Endothelial cell of umbilical vein (primary cell): Measurements from ENCODE around the gene CAAP1. TPM values are rescaled to one million over a fixed set of nuclear protein-coding genes. Genes with fewer than 3 reads are reported as not detected.
A peak's percentile ranks its signal among the peaks of the same experiment; 100 is the strongest.
"Not testable (repeated sequence)": the region's sequence is repeated elsewhere in the genome, so short reads cannot be mapped to it uniquely, and the experiment has no call there.

Experiments used
- BruUV-seq: library from RNA; stranded (reverse); fragments of 400-500 nt; replicated peaks from 2 replicates; lab custom pipeline; 2021; lab: Mats Ljungman, UMichigan
- CTCF ChIA-PET: fragments of 300-600, 350-600 bp; sonication (Branson Sonifier 250); formaldehyde crosslinking; loops from one replicate; lab custom pipeline; 2021; ENCODE audit warnings: antibody characterized with exemption, inconsistent platforms; lab: Charles Lee
- POLR2A ChIA-PET: fragments of 300-600, 350-600 bp; sonication (Branson Sonifier 250); formaldehyde crosslinking; loops from one replicate; lab custom pipeline; 2021; ENCODE audit warnings: antibody characterized with exemption, inconsistent platforms; lab: Charles Lee
- DNase-seq: peaks from one replicate; pipeline ENCODE4 v3.0.0-alpha.2; 2011; ENCODE audit warnings: low read depth, low spot score
- FAIRE-seq: peaks from 2 replicates; lab custom pipeline; 2011; peaks lifted over from hg19 to GRCh38; lab: Jason Lieb, UNC
- H2AFZ ChIP-seq: 2 replicates; pipeline ENCODE4 v1.6.0; 2012; ENCODE audit warnings: low read depth, low read length, control low read depth, inconsistent platforms
- H3K27ac ChIP-seq: 2 replicates; pipeline ENCODE4 v1.5.1; 2011; ENCODE audit warnings: low read depth, mild to moderate bottlenecking, control low read depth, low read length, moderate library complexity; ENCODE audit not compliant: insufficient read depth
- H3K27me3 ChIP-seq, 2 experiments: 2 replicates each; pipeline versions ENCODE4 v1.6.0 to v1.6.1; 2011; ENCODE audit warnings: low read length in 2 of 2, mixed read lengths in 1 of 2; ENCODE audit not compliant: control insufficient read depth in 2 of 2, insufficient read depth in 2 of 2
- H3K36me3 ChIP-seq, 2 experiments: 2 replicates in 1 of 2; 3 replicates in 1 of 2; pipeline ENCODE4 v1.5.1; 2011; ENCODE audit warnings: low read length in 2 of 2, mild to moderate bottlenecking in 1 of 2, moderate library complexity in 1 of 2; ENCODE audit not compliant: control insufficient read depth in 2 of 2, insufficient read depth in 2 of 2; ENCODE audit errors: extremely low read depth in 1 of 2
- H3K4me1 ChIP-seq: 3 replicates; pipeline ENCODE4 v1.5.1; 2011; ENCODE audit warnings: mild to moderate bottlenecking, low read length; ENCODE audit not compliant: control insufficient read depth, insufficient read depth; ENCODE audit errors: extremely low read depth
- H3K4me2 ChIP-seq: 2 replicates; pipeline ENCODE4 v1.6.1; 2011; ENCODE audit warnings: low read length, control low read depth, mixed read lengths; ENCODE audit not compliant: insufficient read depth
- H3K4me3 ChIP-seq, 3 experiments: fragments of 200-600 bp in 1 of 3; sonication (generic), shearing (Covaris generic) in 1 of 3; replicated peaks in 1 of 3; 2 replicates each; pipeline ENCODE4 v1.5.1; 2011 to 2016; ENCODE audit warnings: control low read depth in 3 of 3, low read length in 3 of 3, mild to moderate bottlenecking in 2 of 3, inconsistent platforms in 1 of 3, low read depth in 1 of 3, moderate library complexity in 1 of 3; ENCODE audit not compliant: insufficient read depth in 1 of 3
- H3K79me2 ChIP-seq: 2 replicates; pipeline ENCODE4 v1.6.0; 2012; ENCODE audit warnings: low read length, inconsistent platforms; ENCODE audit not compliant: control insufficient read depth, insufficient read depth
- H3K9ac ChIP-seq: replicated peaks from 2 replicates; pipeline ENCODE3; 2011; ENCODE audit warnings: low read length, control low read depth; ENCODE audit not compliant: insufficient read depth; ENCODE audit errors: extremely low read depth
- H3K9me1 ChIP-seq: replicated peaks from 3 replicates; pipeline ENCODE4 v1.6.0; 2011; ENCODE audit warnings: mild to moderate bottlenecking, low read length; ENCODE audit not compliant: control insufficient read depth, insufficient read depth; ENCODE audit errors: extremely low read depth
- H3K9me3 ChIP-seq: replicated peaks from 2 replicates; pipeline ENCODE4 v1.5.1; 2012; ENCODE audit warnings: low read length, inconsistent platforms; ENCODE audit not compliant: control insufficient read depth, insufficient read depth
- H4K20me1 ChIP-seq: replicated peaks from 2 replicates; pipeline ENCODE3; 2011; ENCODE audit warnings: mild to moderate bottlenecking, low read length; ENCODE audit not compliant: control insufficient read depth, insufficient read depth; ENCODE audit errors: extremely low read depth
- EZH2 ChIP-seq: IDR thresholded peaks from 2 replicates; pipeline ENCODE4 v1.6.1; 2012; ENCODE audit warnings: borderline replicate concordance, low read depth, mild to moderate bottlenecking, moderate library complexity, low read length, inconsistent platforms; ENCODE audit not compliant: severe bottlenecking
- FOS ChIP-seq: IDR thresholded peaks from 2 replicates; pipeline ENCODE4 v1.6.1; 2011; ENCODE audit warnings: mild to moderate bottlenecking, low read length, moderate library complexity, borderline replicate concordance; ENCODE audit not compliant: insufficient read depth
- MYC ChIP-seq: IDR thresholded peaks from one replicate; pipeline ENCODE4 v1.6.1; 2011; ENCODE audit warnings: mild to moderate bottlenecking, low read depth, low read length
- dilution Hi-C: fragments of 300-500 bp; cut with MboI; formaldehyde crosslinking; loops from one replicate; pipeline ENCODE4 v1.15.0; 2019; ENCODE audit warnings: low sequenced_read_pairs; ENCODE audit not compliant: extremely low pct_ligation_motif_present
- intact Hi-C: fragments of 100-400 bp; cut with micrococcal nuclease; formaldehyde crosslinking; loops from one replicate; pipeline ENCODE4 v1.10.0; 2022
- polyA plus RNA-seq, 4 experiments: library from polyadenylated mRNA; depleted of rRNA in 3 of 4; stranded (reverse) in 3 of 4; unstranded in 1 of 4; fragments of >200 nt; gene quantifications; 2 replicates each; pipeline versions ENCODE4 v1.2.1 to v1.2.3, GENCODE V29; 2011 to 2012; ENCODE audit warnings: missing spikeins in 1 of 4
- total RNA-seq: library from RNA; stranded (reverse); gene quantifications from 2 replicates; pipeline ENCODE4 v1.2.3, GENCODE V29; 2021
- TF ChIP-seq, protein P1 (sequence below): IDR thresholded peaks from 2 replicates; pipeline ENCODE4 v1.6.1; 2011; ENCODE audit not compliant: insufficient read depth, insufficient read length

CAAP1 gene
- total and polyA plus RNA-seq, 2 donors (not counting 3 experiments of a cell fraction or from before 2014, with no cell fraction given) = 5.3 to 16.1 TPM

DNA sequence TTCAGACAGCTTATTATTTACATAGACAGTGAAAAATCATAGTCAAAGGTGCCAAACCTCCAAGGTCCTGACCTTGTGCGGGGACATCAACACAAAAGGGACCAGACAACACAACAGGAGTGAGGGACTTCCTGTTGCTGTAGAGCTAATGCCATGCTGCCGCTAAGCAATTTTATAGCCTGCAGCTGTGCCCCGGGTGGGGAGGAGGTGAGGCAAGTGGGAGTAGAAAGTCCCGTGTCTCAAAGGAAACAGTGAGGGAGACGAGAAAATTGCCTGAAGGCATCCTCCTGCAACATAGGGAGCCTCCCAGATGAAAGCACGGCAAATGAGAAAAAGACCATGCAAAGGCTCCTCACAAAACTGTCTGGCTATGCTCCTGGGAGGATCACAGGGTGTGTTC is 58.8 kb downstream of the CAAP1 start:
- no TSS peak for BruUV-seq
- CTCF ChIA-PET = no interaction called here
- Histone ChIP-seq H2AFZ (no peak overlapping the region), H3K4me3 (no peak overlapping the region), H3K36me3 (no peaks in the 10 kb centered on the region), H3K4me1 (peaks cover 3% of the 10 kb centered on the region), H3K79me2 (no peaks in the 10 kb centered on the region), H3K27me3 (no peaks in the 10 kb centered on the region), H3K27ac (no peak overlapping the region), H4K20me1 (no peaks in the 10 kb centered on the region), H3K9ac (no peak overlapping the region), H3K9me1 (no peaks in the 10 kb centered on the region), H3K9me3 (no peaks in the 10 kb centered on the region), H3K4me2 (no peak overlapping the region)
- FAIRE-seq = peak; percentile 8
- POLR2A ChIA-PET = no interaction called here
- dilution Hi-C loops (no loop called here), intact Hi-C loops (no loop called here)
- peak; percentile 3 for DNase-seq
- TF ChIP-seq MYC (no peak), FOS (no peak), EZH2 (no peak)
- TF ChIP-seq, protein P1, sequence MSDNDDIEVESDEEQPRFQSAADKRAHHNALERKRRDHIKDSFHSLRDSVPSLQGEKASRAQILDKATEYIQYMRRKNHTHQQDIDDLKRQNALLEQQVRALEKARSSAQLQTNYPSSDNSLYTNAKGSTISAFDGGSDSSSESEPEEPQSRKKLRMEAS = no peak

DNA sequence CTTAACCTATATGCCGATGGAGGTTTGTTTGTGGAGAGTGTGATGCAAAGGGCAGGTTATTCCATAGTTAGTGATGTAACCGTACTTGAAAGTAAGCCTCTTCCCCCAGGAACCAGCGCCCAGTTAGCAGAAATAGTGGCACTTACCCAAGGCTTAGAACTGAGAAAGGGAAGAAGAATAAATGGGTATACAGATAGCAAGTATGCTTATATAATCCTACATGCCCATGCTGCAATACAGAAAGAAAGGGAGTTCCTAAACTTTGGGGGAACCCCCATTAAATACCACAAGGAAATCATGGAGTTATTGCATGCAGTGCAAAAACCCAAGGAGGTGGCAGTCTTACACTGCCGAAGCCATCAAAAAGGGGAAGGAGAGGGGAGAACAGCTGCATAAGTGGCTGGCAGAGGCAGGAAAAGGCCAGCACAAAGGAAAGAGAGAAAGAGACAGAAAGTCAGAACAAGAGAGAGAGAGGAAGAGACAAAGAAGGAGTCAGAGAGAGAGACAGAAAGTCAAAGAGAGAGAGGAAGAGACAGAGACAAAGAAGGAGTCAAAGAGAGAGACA is 64.1 kb downstream of the CAAP1 start:
- intact Hi-C loops, H2AFZ ChIP-seq, H3K9ac ChIP-seq, H3K4me1 ChIP-seq, H3K9me1 ChIP-seq, H3K4me2 ChIP-seq, FAIRE-seq, DNase-seq, H4K20me1 ChIP-seq, H3K4me3 ChIP-seq, H3K79me2 ChIP-seq, H3K9me3 ChIP-seq, dilution Hi-C loops, POLR2A ChIA-PET, H3K36me3 ChIP-seq, BruUV-seq, H3K27ac ChIP-seq, H3K27me3 ChIP-seq, CTCF ChIA-PET: not testable (repeated sequence)
